HUES48 (cell line): Measurements from ENCODE around the gene PDZD4.
A peak's percentile ranks its signal among the peaks of the same experiment; 100 is the strongest.
"Not testable (repeated sequence)": the region's sequence is repeated elsewhere in the genome, so short reads cannot be mapped to it uniquely, and the experiment has no call there.

ENCODE experiments used
- H3K27ac ChIP-seq: one replicate; pipeline ENCODE4 v1.7.0; 2013; ENCODE audit warnings: low read depth, low read length, inconsistent platforms
- H3K27me3 ChIP-seq: 2 replicates; pipeline ENCODE4 v1.6.1; 2013; ENCODE audit warnings: mild to moderate bottlenecking, low read length; ENCODE audit not compliant: control insufficient read depth, insufficient read depth
- H3K36me3 ChIP-seq: 2 replicates; pipeline ENCODE4 v1.6.1; 2013; ENCODE audit warnings: low read length; ENCODE audit not compliant: control insufficient read depth, insufficient read depth
- H3K4me1 ChIP-seq: 2 replicates; pipeline ENCODE4 v1.6.1; 2013; ENCODE audit warnings: mild to moderate bottlenecking, low read length; ENCODE audit not compliant: control insufficient read depth, insufficient read depth
- H3K4me3 ChIP-seq: 2 replicates; pipeline ENCODE4 v1.5.1; 2013; ENCODE audit warnings: mild to moderate bottlenecking, low read depth, low read length
- H3K9ac ChIP-seq: 2 replicates; pipeline ENCODE4 v1.6.1; 2013; ENCODE audit warnings: mild to moderate bottlenecking, low read depth, low read length, moderate library complexity
- H3K9me3 ChIP-seq: 2 replicates; pipeline ENCODE4 v1.6.1; 2013; ENCODE audit warnings: low read length; ENCODE audit not compliant: control insufficient read depth, insufficient read depth

PDZD4 gene

GRCh38 chrX:153820601-153821000 is 9.7 kb downstream of the PDZD4 start:
- Histone ChIP-seq H3K27ac (no peak overlapping the region), H3K36me3 (no peaks in the 10 kb centered on the region), H3K9me3 (peaks cover 41% of the 10 kb centered on the region), H3K9ac (no peak overlapping the region), H3K4me1 (peaks cover 14% of the 10 kb centered on the region; the same call in 1 of the 2 replicates), H3K27me3 (no peaks in the 10 kb centered on the region), H3K4me3 (no peak overlapping the region)

GRCh38 chrX:153819384-153820040 is 10.8 kb downstream of the PDZD4 start:
- Histone ChIP-seq H3K9ac (peak overlapping the region; percentile 39; the same call in 1 of the 2 replicates), H3K36me3 (no peaks in the 10 kb centered on the region), H3K4me1 (peaks cover 7% of the 10 kb centered on the region; the same call in 1 of the 2 replicates), H3K27ac (peak overlapping the region; percentile 67), H3K4me3 (peak overlapping the region; percentile 48), H3K27me3 (no peaks in the 10 kb centered on the region), H3K9me3 (peaks cover 38% of the 10 kb centered on the region)

GRCh38 chrX:153818571-153819383 is 11.6 kb downstream of the PDZD4 start:
- no peaks in the 10 kb centered on the region for H3K27me3 ChIP-seq
- H3K9ac ChIP-seq, result peak overlapping the region; percentile 39; the same call in 1 of the 2 replicates
- H3K4me1 ChIP-seq, result peaks cover 7% of the 10 kb centered on the region; the same call in 1 of the 2 replicates

GRCh38 chrX:153818064-153818463 is 12.3 kb downstream of the PDZD4 start:
- peaks cover 35% of the 10 kb centered on the region for H3K9me3 ChIP-seq
- not testable (repeated sequence) for H3K9ac ChIP-seq, H3K27ac ChIP-seq, H3K4me3 ChIP-seq, H3K4me1 ChIP-seq, H3K27me3 ChIP-seq, H3K36me3 ChIP-seq

More at GRCh38 chrX:153818571-153819383, 11.6 kb downstream of the PDZD4 start:
- Histone ChIP-seq H3K9me3 (peaks cover 31% of the 10 kb centered on the region), H3K36me3 (no peaks in the 10 kb centered on the region), H3K4me3 (peak overlapping the region; percentile 48), H3K27ac (peak overlapping the region; percentile 67)

GRCh38 chrX:153816831-153817690 is 13.3 kb downstream of the PDZD4 start:
- Histone ChIP-seq H3K27me3 (no peaks in the 10 kb centered on the region), H3K27ac (no peak overlapping the region), H3K36me3 (no peaks in the 10 kb centered on the region), H3K9ac (no peak overlapping the region), H3K9me3 (peaks cover 37% of the 10 kb centered on the region), H3K4me3 (no peak overlapping the region), H3K4me1 (peaks cover 7% of the 10 kb centered on the region)

GRCh38 chrX:153814591-153815315 is 15.6 kb downstream of the PDZD4 start:
- H3K27ac ChIP-seq, result no peak overlapping the region
- H3K4me1 ChIP-seq, result no peaks in the 10 kb centered on the region; the same call in 1 of the 2 replicates
- no peak overlapping the region for H3K4me3 ChIP-seq
- peaks cover 39% of the 10 kb centered on the region for H3K9me3 ChIP-seq
- H3K36me3 ChIP-seq, result no peaks in the 10 kb centered on the region
- H3K9ac ChIP-seq, result no peak overlapping the region
- H3K27me3 ChIP-seq, result no peaks in the 10 kb centered on the region

GRCh38 chrX:153813161-153813560 is 17.2 kb downstream of the PDZD4 start:
- Histone ChIP-seq H3K9me3 (peaks cover 43% of the 10 kb centered on the region), H3K4me1 (no peaks in the 10 kb centered on the region; the same call in 1 of the 2 replicates), H3K4me3 (no peak overlapping the region), H3K9ac (no peak overlapping the region), H3K27ac (no peak overlapping the region), H3K36me3 (no peaks in the 10 kb centered on the region), H3K27me3 (no peaks in the 10 kb centered on the region)

- Histone ChIP-seq H3K4me3 (no peak overlapping the region), H3K27me3 (no peaks in the 10 kb centered on the region), H3K4me1 (no peaks in the 10 kb centered on the region; the same call in 1 of the 2 replicates), H3K9me3 (peaks cover 41% of the 10 kb centered on the region), H3K27ac (no peak overlapping the region), H3K9ac (no peak overlapping the region), H3K36me3 (no peaks in the 10 kb centered on the region)
Measured at GRCh38 chrX:153812220-153812619, 18.1 kb downstream of the PDZD4 start.

- H3K36me3 ChIP-seq, result peaks cover 10% of the 10 kb centered on the region
- H3K27me3 ChIP-seq, result no peaks in the 10 kb centered on the region
- no peak overlapping the region for H3K9ac ChIP-seq
- no peak overlapping the region for H3K4me3 ChIP-seq
- no peaks in the 10 kb centered on the region; the same call in 1 of the 2 replicates for H3K4me1 ChIP-seq
- H3K27ac ChIP-seq, result no peak overlapping the region
- peaks cover 32% of the 10 kb centered on the region for H3K9me3 ChIP-seq
Measured at GRCh38 chrX:153807976-153808375, 22.4 kb downstream of the PDZD4 start.

- peaks cover 14% of the 10 kb centered on the region for H3K36me3 ChIP-seq
- no peak overlapping the region for H3K27ac ChIP-seq
- no peak overlapping the region for H3K9ac ChIP-seq
- no peaks in the 10 kb centered on the region for H3K4me1 ChIP-seq
- H3K4me3 ChIP-seq, result no peak overlapping the region
- peaks cover 31% of the 10 kb centered on the region for H3K9me3 ChIP-seq
- H3K27me3 ChIP-seq, result no peaks in the 10 kb centered on the region
Measured at GRCh38 chrX:153806999-153807575, 23.3 kb downstream of the PDZD4 start.
